GM10847 (cell line): Measurements from ENCODE around the gene PRPS2.

ENCODE experiments used
- POLR2A ChIP-seq: IDR thresholded peaks from 2 replicates; pipeline ENCODE4 v1.6.1; 2011; ENCODE audit not compliant: insufficient read length; ENCODE audit errors: extremely low read depth

The PRPS2 gene

DNA sequence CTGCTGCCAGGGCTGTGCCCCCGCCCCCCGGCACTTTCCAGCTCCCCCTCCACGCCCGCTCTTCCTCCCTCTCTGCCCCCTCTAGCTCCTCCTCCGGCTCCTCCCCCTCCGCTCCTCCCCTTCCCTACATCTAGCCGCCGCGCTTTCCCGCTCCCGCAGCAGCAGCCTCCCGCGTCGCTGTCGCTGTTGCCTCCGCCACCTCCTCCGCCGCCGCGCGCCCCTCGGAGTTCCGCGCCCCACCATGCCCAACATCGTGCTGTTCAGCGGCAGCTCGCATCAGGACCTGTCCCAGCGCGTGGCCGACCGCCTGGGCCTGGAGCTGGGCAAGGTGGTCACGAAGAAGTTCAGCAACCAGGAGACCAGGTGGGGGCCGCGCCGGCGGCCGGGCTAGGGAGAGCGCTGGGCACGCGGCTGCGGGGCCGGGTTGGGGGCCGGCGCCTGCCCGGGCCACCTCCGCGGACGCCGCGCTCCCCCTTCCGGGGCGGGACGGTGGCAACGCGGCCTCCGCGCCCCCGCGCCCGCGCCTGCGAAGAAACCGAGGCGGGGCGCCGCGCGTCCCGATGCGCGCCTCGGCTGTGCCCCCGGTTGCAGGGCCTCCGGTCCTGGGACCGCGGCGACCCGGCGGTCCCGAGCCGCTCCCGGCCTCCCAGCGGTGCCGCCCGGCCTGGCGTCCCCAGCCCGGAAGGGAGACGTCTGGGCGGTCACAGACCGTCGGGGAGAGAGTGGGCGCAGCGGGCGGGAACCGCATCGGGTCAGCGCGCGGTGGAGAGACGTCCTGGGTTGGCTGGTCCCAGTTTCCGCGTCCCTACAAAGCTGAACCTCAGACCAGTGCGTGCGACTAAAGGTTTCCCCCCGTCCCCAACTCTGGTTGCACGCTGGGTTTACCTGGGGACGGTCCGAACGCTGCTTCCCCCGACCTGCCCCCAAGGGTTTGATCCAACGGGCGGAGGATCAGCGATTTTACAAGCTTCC is at the start of gene PRPS2:
TSS of gene PRPS2 (plus strand) at position 156 of the 972 bp plus-strand sequence. CDS start at position 242, 86 bp downstream.
- TF ChIP-seq POLR2A: peak; percentile 58

DNA sequence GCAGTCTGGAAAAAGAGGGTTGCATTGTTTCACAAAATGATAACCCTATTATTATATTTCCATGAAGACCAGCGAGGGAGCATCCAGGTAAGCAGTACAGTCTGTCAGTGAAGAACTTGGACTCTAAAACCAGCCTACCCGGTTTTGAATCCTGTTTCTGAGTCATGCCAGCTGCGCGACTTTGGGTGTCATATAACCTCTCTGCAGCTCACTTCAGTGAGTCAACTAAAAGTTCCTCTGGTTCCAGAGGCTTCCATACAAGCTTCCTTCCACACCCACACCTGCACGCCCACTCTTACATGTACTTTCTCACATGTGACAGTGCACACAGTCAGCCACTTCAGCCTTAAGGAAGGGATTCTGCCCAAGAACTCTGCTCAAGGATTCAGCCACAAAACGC is 49.8 kb upstream of the PRPS2 start:
- no peak for TF ChIP-seq POLR2A

DNA sequence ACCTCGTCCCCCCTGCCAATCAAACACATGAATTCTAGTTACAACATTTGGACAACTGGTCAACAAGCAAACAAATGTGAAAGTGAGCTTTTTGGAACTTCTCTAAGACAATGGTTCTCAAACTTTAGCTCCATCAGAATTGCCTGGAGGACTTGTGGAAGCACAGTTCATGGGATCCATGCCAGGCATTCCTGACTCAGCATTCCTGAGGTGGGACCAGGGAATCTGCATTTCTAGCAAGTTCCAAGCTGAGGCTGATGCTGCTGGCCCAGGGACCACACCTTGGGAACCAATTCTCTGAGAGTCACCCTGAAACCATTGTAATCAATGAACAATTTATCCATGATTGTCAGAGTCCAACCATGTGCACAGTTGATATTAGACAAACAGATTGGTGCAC is 43.8 kb upstream of the PRPS2 start:
- TF ChIP-seq POLR2A: no peak

DNA sequence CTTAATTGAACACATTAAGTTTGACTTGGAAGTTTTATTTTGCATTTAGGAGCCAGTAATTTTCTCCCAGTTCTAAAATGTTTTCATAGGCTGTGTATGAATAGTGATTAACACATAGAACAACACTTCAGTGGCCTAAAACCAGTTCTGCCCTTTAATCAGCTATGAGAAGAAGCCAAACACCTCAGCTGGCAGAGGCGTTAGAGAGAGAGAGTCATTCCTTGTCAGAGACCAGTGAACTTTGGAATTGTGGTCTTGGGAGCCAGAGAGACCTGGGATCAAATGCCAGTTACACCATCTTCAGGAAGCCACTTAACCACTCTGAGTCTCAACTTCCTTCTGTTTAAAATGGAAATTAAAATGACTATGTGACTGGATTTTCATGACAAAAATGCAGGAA is 39.3 kb upstream of the PRPS2 start:
- TF ChIP-seq POLR2A: no peak

DNA sequence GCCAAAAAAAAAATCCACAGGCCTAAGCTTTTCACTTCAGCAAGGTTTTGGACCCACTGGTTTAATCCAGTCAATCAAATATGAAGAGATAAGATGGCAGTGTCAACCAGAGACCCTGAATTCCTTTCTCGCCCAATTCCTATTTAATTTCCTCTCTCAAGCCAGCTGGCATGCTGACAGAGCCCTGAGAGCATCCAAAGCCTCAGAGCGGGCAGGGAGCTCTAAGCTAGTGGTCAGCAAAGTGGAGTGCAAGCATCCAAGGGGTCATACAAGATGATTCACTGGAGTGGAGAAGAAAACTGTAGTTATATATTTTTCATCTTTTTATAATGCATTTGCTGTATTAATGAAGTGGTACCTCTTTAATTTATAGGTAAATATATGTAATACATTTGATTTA is 37.8 kb upstream of the PRPS2 start:
- no peak for TF ChIP-seq POLR2A

DNA sequence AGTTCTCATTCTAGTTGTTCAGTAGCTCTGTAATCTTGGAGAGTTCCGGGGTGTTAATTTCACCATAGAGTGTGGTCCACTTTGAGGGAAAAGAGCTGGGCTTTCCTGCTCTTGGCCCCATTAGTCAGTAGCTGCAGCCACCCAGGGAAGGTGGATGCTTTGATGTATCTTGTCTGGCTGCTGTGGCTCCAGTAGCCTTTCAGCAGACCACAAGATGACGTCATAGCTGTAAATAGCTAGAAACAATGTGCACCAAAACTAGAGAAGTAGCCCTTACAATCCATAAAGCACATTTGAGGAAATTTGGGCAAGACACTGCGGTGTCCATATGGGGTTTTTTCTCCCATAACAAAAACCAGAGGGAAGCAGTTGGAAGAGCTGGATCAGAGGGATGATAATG is 32.9 kb upstream of the PRPS2 start:
- TF ChIP-seq POLR2A: no peak

DNA sequence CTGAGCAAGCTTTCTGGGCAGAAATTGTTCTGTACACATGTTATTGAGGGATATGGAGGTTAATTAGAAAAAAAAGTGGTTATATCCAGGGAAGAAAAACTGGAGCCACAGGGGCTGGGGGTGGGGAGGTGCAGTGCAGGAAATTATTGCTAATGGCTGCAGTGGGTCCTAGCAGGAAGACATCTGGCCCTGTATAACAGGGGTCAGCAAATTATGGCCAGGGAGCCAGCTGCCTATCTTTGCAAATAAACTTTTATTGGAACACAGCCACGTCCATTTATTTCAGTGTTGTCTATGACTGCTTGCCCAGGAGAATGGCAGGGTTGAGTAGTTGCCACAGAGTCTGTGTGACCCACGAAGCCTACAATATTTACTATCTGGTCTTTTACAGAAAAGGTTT is 23.4 kb upstream of the PRPS2 start:
- no peak for TF ChIP-seq POLR2A

DNA sequence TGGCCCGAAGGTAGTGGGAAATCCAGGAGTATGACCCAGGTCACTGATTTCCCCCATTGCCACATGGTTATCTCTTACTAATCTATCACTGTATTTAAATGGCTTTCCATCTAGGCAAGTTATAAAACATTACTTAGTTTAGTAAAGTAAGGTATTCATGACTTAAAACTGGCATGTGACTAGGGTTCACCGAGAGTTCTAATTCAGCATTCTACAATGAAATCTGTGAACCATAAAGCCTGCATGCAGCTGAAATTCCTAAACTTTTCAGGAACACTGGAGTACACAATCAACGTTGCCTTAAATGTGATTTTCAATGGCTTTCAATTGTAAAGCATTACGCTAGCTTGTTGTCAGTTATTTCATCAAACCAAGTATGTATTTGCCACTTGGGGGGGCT is 22.7 kb upstream of the PRPS2 start:
- no peak for TF ChIP-seq POLR2A

DNA sequence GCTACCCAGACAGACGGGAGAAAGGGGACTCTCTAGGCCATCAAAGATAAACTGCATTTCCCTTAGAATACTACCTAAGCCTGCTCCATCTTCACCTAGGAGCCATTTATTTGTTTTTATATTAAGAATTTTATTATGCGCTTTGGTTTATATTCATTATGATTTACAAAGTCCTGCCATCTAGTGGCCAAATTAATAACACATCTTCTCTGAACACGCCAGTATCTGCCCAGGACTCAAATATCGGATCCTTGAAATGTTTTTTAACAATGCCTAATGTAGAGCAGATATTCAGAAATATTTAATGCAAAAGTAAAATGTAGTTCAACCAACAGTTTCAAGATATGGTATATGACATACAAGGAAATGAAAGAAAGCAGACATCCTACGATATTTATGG is 20.8 kb upstream of the PRPS2 start:
- no peak for TF ChIP-seq POLR2A

DNA sequence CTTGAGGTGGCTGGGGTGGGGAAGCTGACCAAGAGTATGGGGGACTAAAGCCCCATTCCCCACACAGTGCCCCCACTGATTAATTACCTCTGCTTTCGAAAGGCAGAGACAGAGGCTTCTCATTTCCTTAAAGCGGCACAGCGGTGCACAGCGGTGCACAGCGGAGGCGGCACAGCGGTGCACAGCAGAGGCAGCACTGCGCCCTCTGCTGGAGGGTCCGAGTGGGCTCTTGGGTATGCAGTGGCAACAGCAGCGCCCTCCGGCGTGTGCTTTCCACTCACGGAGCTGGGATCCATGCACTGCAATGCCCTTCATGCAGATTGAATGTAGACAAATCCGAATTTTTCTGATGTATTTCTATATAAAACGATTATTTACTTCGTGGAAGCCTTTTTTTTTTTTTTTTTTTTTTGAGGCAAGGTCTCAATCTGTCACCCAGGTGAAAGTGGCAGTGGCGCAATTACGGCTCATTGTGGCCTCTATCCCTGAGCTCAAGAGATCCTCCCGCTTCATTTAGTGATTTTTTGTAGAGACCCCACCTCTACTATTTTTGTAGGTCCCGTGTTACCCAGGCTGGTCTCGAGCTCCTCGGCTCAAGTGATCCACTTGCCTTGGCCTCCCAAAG is 19.7 kb upstream of the PRPS2 start:
- no peak for TF ChIP-seq POLR2A

DNA sequence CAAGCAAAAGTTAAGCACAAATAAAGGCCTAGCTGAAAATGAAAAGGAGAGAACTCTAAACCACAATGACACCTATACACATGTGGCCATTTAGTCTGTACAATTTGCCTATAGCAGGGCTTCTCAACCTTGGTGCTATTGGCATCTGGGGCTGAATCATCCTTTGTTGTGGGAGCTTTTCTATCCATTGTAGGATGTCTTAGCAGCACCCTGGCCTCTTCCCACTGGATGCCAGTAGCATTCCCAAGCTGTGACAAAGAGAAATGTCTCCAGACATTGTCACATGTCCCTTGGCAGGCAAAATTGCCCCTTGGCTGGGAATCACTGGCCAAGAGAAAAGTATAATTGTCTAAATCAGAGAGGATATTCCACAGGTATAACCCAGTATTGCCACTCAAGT is 13.5 kb upstream of the PRPS2 start:
- no peak for TF ChIP-seq POLR2A

DNA sequence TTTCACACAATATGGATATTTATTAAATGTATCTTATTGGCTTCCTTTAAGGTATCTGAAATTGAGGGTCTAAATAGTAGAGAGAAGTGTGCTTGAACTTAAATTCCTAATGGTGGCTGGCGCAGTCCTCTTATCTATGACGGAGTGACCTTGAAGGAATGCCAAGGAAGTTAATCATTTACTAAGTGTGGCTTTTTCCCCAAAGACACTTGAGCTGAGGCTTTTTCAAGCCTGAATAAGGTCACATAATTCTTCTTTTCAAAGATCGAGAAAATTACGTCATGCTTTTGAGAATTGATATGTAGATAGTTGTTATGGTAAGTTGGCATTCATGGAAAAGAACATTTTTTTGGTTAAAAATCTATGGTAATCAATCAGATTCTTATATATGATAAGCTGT is 11.7 kb upstream of the PRPS2 start:
- TF ChIP-seq POLR2A: no peak

DNA sequence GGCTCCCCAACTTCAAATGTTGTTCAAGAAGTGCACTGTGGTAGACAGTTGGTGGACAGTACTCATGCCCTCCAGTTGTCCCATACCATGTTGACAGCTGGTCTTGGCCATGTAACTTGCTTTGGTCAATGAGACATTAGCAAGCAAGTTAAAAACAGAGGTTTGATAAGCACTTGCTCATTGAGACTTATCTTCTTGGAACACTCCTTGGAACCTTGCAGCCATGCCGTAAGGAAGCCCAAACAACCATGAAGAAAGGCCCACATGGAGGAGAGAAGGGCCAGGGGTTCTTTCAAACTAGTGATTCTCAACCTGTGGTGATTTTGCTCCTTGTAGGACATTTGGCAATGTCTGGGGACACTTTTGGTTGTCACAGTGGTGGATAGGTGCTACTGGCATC is 2.6 kb upstream of the PRPS2 start:
- no peak for TF ChIP-seq POLR2A

DNA sequence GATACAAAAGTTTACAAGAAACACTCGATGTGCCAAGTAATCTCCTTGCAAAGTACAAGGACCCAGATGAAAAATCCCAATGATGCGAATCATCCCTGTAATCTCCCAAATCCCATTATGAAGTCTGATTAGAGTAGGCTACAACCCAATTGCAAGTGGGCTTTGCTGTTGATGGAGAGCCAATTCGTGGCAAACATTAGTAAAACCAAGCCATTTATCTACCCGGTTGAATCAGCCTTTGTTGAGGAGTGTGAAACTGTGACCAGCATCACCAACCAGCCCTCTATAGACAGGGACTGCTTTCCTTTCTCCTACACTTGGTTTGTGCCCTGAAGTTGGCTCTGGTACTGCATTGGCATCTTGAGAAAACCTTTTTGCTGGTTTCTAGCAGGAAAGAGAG is 1.2 kb upstream of the PRPS2 start:
- no peak for TF ChIP-seq POLR2A

DNA sequence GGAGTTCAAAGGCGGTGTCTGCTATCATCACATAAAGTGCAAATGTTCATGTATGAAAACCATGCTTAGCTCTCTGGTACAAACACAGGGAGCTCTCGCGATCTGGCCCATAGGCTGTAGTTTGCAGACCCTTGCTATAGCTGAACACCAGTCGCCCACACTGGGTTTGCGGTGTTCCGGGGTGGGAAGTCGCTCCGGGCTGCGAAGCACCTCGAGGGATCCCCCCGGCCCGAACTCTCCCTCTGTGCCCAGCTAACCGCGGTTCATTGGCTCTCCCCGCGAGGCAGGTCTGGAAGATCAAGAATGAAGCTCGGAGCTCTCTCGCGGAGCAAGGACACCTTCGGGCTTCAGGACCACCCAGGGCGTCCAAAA is 341 bp upstream of the PRPS2 start:
- no peak for TF ChIP-seq POLR2A

DNA sequence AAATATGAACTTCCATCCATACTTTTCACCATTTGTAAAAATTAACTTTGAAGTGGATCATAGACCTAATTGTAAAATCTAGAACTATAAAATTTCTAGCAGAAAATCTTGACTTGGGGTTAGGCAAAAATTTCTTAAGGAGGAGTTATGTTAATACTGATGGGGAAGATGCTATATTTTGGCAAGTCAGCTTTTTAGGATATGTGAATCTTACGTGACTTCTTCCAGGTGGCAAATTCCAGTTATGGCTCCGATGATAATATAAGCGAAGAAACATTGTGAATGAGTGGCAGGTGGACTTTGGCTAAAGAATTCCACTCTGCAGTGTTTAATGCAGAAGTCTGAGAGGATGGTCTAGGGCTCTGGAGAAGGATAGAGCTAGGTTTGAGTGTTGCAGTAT is 1.5 kb downstream of the PRPS2 start:
- TF ChIP-seq POLR2A: no peak
